Activated T-cell treated with anti-CD3 and anti-CD28 coated beads for 48 hours (primary cell): ENCODE results near the gene ANAPC1.
A peak's percentile ranks its signal among the peaks of the same experiment; 100 is the strongest.
"Not testable (repeated sequence)": the region's sequence is repeated elsewhere in the genome, so short reads cannot be mapped to it uniquely, and the experiment has no call there.

Experiments
- DNase-seq: peaks from one replicate; pipeline ENCODE4 v3.0.0-alpha.2; 2020; ENCODE audit warnings: low read depth

Gene ANAPC1

DNA sequence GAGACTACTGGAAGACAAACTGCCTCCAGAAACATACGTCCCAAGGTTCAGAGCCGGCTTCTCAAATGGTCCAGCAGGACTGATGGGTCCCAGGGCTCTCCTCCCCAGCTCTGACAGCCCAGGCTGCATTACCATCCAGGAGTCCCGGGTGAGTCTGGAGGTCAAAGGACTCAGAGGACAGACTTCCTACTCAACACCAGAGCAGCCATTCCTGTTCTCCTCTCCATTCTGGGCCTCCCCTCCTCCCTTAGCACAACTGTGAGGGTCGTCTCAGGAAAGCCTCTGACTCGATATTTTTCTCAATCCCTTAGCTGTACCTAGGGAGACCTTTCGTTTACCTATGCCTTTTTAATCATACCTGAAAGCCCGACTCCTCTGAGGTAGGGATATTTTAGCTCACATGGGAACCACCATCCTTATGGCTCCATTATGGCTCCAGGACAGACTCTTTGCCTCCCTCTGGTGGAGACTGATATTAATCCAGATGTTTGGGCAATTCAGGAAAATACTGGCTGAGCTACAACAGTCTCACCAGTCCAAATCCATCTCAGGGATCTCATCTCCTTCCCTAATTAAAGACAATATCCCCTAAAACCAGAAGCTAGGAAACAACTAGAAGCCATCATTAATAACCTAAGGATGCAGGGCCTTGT, 70.9 kb downstream of the ANAPC1 start:
- DNase-seq: not testable (repeated sequence)

DNA sequence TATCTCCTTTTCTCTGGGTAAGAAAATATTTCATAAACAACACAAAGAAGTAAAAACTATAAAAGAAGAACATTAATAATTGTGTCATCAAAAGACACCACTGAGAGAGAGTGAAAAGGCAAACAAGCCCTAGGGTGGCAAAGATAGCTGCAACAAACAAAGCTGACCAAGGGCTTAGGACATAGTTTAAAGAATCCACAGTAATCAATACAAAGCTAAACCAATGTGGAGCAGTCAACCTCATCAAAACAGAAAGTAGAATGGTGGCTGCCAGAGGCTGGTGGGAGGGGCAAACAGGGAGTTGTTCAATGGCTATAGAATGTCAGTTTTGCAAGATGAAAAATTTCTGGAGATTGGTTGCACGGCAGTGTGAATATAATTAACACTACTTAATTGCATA, 93.4 kb downstream of the ANAPC1 start:
- not testable (repeated sequence) for DNase-seq

DNA sequence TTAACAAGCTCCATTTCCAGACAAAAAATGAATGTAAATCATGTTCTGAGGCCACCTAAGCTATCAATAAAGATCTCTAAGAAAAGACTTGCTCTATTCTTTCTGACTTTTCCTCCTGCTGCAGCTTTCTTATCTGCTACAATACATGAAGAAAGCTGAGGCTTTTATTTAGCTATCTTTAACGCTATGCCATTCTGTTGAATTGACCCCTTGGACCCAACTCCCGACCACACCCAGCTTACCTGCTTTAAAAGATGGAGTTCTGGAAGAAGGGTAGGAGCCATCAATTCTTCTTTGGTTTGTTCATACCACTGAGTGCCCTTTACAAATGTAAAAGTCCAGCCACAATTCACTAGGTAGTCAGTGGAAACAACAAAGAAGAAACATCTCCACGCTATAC, 99.9 kb downstream of the ANAPC1 start:
- DNase-seq: not testable (repeated sequence)

DNA sequence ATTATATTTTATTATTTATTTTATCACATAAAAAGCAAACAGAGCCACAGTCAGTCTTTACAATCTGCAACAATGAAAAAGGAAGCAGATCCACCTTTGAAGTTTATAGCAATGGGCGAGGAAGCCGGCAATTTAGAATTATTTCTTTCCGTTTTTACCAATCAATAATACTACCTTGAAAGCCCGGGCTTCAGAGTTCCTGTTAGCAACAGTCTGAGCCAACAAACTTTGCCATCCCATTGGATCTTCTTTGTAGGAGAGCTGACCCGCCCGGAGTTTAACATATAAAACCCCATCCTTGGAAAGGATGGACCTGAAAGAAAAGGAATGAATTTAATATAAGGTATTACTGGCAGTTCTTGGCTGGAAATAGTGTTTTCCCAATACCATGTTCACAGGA, 101.8 kb downstream of the ANAPC1 start:
- DNase-seq: not testable (repeated sequence)

DNA sequence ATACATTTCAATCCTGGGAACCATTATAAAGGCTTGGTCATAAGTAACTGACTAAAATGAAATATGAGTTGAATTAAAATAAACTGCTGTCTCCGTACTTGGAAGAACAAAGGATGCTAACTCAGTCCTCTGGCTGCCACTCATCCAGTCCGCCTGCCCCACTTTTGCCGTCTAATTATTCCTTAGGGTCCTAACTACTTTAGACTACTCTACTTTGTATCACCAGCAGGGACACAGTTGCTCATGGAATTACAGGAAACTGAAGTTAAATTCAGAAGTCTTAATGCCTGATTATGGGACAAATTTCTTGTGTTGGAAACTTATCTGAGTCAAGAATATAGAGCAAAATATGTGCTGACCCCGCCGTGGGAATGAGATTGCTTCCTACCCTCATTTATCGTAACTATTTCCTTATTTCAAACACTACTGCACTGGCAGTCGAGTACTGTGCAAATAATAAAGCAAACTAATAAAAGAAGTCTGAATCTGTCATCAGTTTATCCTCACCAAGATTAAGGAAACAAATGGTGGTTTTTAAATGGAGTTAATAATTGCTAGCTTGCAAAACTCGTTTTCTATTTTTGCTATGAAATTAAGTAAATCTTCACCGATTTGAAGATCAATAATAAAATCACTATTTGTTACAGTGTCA, 102.4 kb downstream of the ANAPC1 start:
- DNase-seq: not testable (repeated sequence)

DNA sequence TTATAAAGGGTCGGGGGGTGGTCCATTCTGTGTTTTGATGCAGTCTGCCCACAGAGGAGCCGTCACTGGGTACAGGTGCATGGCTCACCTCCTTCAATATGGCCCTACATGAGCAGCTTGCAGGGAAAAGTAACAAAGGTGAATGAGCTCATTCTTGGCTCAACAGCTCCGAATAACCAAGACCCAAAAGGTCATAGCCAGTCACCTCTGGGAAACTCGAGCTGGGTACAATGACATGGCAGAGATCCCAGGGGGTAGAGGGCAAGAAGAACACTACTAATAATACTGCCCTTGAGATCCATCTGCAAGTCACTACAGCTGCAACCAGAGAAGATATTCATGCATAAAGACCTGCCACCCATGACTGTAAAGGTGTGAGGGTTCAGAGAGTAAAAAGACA, 106.8 kb downstream of the ANAPC1 start:
- not testable (repeated sequence) for DNase-seq

DNA sequence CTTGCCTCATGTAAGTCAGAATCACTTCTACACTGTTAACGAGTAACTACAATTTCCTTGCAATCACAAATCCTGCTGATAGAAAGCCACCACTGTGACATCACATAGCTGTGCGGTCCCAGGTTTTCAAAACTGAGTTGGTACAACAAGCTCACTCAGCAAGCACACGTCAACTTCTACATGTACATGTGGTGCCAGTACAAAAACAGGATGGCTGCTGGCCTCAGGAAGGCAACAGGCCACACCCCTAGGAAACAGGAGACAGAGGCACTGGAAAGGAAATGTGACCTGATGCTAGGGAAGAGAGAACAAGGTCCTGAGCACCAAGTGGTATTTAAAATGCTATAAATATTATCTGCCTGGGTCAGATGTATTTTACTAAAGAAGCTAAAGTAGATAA, 107.7 kb downstream of the ANAPC1 start:
- not testable (repeated sequence) for DNase-seq

DNA sequence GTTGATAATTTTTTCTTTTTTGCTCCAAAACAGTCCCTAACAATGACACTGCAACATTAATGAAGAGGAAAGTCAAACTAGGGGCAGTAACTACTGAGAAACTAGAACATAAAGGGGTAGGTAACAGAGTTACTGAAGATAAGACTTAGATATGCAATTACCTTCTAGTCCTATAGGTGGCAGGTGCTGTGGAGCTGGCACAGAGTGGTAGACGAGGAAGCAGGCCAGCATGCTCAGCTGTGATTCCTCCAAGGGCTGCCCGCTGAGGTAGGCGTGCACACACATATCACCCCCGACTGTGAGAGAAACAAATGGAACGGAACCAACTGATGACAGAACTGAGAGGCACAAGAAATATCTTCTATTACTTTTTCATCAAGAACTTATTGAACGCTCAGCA, 111.8 kb downstream of the ANAPC1 start:
- DNase-seq: not testable (repeated sequence)

DNA sequence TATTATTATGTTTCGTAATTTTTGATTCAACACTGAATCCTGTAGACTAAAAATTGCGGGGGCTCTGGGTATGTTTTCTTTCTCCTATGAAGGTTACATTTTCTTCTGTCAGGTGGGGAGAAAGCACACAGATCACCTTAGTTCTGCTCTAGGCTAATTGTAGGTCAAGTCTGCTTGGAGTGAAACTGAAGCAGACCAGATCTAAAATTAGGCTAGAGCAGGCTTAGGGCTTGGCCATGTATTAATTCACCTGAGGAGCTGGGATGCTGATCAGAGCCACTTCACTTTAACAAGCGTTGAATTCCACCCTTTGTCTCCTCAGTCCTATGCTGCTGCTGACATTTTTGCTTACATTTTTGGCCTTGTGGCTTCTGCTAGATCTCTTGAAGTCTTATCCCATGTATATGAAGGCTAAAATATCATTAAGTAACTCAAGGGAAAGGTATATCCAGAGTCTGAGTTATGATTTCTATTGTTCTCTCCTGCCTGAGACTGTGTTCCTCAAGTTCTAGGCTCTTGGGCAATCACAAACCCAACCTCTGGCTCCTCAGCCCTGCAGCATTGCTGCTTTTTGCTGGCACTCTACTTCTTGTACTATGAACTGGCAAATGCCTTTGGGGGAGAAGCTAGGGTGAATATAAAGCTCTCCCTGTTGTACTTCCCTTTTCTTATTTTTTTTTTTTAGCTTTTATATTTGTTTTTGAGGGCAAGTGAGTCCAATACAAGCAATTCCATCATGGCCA, 112.9 kb downstream of the ANAPC1 start:
- not testable (repeated sequence) for DNase-seq

DNA sequence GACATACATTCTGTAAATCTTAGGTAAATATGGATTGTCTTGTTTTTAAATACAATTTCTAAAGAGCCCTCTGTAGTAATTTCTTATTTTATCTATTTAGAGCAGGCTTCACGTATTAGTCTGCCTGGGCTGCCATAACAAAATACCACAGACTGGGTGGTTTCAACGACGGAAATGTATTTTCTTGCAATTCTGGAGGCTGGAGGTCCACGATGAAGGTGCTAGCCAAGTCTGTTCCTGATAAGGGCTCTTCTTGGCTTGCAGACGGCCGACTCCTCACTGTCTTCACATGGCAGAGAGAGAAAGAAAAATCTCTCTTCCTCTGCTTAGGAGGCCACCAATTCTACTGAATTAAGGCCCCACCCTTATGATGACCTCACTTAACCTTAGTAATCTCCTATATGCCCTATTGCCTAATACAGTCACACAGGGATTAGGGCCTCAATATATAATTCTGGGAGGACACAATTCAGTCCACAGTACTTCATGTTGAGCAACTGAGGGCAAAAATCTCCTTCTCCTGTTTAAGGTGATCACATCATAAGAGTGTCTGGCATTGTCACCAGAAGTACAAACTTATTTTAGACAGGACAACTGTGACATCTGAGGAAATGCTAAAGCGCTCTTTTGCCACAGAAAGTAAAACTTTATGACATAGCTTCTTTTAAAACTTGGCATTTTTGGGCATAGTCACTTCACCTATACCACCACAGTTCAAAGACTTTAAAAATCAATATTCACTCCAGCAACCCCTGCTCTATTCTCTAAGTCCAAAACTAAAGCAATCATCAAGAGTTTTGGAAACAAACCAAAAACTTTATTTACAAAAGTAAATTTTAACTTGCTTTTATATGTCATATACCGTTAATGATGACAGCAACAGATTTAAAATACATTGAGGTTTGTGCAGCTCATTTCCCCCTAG, 115.5 kb downstream of the ANAPC1 start:
- DNase-seq: not testable (repeated sequence)

DNA sequence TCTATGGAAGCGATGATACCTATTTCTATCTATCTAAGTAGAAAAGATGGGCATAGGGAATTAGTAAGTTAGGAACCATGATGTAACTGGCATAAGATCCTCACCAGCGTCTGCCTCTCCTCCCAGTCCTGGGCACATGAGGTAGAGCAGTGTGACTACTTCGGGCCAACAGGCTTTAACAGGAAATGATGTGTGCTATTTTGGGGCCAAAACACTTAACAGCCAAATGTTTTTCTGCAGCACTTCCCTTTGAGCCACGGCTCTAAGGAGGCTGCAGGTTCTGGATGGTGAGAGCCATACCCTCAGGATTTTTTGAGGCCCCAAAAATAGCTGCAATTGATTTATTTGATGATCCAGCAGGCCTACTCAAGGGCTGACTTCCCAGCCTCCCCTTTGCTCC, 116.9 kb downstream of the ANAPC1 start:
- DNase-seq: not testable (repeated sequence)

DNA sequence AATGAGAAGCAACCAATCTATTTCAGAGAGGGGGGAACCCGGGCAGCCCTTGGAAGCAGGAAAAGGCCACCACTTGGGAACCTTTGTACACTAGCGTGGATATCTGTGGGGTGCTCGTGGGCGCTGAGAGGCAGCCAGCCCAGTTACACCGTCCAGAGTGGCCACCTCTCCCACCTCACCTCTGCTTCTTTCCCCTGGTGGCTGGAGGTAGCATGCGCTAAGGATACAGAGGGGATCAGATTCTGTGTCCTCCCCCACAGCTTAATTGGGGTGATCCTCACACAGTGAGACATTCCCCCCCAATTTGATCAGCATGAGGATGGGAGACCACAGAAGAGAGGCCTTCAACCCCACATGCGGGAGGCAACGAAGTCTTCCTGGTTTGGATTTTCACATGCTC, 117.7 kb downstream of the ANAPC1 start:
- DNase-seq: not testable (repeated sequence)

DNA sequence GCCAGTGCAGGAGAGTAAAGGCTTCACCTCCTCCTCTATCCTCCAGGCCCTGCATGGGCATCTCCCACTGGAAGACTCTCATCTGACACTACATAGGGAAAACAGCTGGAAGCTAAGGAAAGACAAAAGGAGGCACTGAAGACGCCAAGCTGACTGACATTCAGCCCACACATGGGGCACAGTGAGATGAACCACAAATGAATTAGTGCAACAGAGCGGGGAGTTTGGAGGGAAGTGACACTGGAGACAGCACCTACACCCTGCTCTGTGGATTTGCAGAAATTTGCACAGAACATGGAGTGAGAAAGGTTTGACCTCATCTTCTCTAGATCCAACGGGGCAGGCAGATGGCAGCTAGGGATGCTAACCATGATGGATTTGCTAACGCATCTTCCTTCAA, 119.8 kb downstream of the ANAPC1 start:
- DNase-seq: not testable (repeated sequence)

DNA sequence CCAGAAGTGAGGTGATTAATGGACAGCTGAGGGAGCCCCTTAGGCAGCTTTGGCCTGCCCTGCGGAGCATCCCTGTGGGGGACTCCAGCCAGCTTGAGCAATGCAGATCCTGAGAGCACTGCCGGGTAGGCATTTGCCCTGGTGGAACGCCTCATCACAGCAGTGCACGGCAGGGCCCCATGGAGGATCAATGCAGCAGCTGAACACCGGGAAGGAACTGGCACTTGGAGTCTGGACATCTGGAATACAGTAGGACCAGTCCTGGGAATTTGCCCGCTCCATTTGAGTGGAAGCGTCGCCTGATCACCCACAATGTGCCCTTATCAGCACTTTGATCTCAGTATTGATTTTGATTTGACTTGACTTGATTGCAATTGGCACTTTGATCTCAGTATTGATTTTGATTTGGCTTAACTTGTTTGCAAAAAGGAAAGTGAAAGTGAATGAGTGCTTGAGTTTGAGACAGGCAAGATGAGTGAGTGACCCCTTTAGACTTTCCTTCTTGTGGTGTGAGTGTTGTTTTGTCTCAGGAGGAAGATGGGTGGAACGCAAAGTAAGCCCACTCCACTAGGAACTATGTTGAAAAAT, 123.2 kb downstream of the ANAPC1 start:
- DNase-seq: not testable (repeated sequence)

DNA sequence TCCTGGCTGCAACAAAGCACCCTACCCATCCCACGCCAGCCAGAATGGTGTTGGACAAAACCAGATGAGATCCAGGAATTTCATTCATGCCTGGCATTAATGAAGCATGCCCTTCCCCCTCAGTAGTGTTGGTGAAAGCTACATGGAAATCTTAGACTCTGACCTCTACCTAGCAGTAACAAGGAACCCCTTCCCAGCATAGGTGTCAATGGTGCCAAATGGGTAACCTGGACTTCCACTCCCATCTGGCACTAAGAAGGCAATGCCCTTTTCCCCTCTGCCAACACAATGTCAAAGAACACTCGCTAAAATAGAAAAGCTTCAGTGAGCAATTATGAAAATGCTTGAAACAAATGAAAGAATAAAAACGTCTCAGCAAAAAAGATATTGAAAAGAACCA, 131.5 kb downstream of the ANAPC1 start:
- not testable (repeated sequence) for DNase-seq

DNA sequence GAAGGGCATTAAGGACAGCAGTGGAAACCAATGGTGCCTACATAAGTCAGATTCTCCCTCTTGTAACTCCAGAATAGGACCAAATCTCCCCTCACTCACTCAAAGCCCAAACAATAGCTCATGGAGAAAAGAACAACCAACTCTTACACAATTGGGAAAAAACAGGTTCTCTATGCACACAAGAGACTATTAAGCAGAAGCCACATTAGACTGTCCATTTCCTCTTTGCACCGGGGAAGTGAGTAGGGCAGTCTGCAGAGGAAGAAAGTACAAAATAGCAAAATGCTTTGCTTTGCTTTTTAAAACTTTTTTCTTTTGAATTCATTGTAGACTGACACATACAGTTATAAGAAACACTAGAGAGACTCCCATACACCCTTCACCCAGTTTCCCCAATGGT, 133.4 kb downstream of the ANAPC1 start:
- not testable (repeated sequence) for DNase-seq

DNA sequence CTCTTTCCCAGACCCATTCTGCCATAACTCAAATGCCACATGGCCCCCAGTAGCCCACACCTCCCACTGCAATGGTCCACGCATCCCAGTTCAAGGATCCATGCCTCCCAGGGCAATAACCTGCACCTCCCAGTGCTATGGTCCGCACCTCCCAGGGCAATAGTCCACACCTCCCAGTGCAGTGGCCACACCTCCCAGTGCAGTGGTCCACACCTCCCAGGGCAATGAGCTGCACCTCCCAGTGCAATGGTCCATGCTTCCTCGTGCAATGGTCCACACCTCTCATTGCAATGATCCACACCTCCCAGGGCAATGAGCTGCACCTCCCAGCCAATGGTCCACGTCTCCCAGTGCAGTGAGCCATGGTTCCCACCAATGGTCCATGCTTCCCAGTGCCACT, 135.6 kb downstream of the ANAPC1 start:
- not testable (repeated sequence) for DNase-seq

DNA sequence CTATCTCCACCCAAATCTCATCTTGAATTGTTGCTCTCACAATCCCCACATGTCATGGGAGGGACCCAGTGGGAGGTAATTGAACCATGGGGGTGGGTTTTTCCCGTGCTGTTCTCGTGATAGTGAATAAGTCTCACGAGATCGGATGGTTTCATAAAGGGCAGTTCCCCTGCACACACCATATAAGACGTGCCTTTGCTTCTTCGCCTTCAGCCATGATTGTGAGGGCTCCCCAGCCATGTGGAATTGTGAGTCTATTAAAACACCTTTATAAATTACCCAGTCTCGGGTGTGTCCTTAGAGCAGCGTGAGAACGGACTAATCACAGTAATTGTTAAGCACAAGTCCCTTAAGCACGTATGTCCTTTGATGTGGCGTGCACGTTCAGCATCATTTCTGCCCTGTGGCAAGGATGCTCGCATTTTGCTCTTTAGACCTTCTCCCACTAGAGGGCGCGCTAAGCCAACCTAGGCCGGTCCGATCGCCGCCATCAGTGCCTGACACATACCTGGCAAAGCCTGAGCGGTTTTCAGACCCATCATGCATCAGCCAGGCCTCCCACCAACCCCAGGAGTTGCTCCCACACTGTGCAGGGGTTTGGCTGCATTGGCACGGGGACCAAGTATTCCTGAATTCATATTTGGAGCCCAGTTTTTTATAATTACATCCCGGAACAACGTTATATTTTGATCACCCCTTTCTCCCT, 136.4 kb downstream of the ANAPC1 start:
- DNase-seq: peak; percentile 65

DNA sequence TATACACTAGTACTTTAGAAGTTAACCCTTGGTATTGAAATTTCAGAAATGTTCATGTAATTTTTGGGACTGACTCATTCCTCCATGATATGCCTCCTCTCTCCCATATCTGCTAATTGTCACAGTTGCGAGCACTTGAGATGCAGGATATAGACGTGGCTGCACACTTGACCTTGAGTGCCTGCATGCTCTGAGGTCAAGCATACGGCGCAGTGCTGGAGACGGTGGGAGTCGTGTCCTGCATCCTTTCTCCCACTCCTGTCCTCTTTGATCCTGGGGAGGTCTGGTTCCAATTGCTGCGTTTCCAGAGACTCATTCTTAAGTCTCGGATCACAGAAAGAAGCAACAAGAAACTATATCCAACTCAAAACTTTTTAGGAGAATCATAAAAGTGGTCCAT, 139.2 kb downstream of the ANAPC1 start:
- not testable (repeated sequence) for DNase-seq

DNA sequence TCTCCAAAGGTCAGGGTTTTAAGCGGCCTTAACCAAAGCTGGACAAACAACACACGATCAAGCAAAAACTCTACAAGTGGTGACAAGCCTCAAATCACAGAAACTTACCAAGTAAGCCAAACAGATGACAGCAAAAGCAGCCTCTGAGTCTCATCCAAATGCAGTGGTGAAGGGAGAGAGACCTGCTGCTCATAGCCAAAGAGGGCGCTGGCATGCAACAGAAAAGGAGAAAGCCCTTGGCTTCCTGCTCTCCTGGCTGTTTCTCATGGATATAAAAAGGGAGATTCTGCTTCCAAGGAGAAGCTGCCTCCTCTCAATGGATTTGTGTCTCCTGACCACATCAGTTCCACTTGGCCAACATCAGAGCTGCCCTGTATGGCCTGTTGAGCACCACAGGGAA, 142.5 kb downstream of the ANAPC1 start:
- not testable (repeated sequence) for DNase-seq
